Urinary bladder (tissue), 4 donors: ENCODE data around the gene INPP5D. TPM values are rescaled to one million over a fixed set of nuclear protein-coding genes. Genes with fewer than 3 reads are reported as not detected.
"Not testable (repeated sequence)": the region's sequence is repeated elsewhere in the genome, so short reads cannot be mapped to it uniquely, and the experiment has no call there.

Experiments
- DNase-seq: peaks from one replicate; pipeline ENCODE4 v3.0.0-alpha.2; 2015; ENCODE audit errors: extremely low spot score
- H3K27ac ChIP-seq: one replicate; pipeline ENCODE4 v1.5.1; 2013; ENCODE audit warnings: low read depth, mild to moderate bottlenecking, moderate library complexity
- H3K36me3 ChIP-seq: one replicate; pipeline ENCODE4 v1.6.1; 2013; ENCODE audit warnings: mild to moderate bottlenecking, moderate library complexity; ENCODE audit not compliant: insufficient read depth
- H3K4me1 ChIP-seq: one replicate; pipeline ENCODE4 v1.6.1; 2013; ENCODE audit warnings: mild to moderate bottlenecking, moderate library complexity; ENCODE audit not compliant: insufficient read depth
- H3K4me3 ChIP-seq: one replicate; pipeline ENCODE4 v1.5.1; 2013; ENCODE audit warnings: low read depth, low read length
- WGBS: extraction: QIAGEN DNeasy Blood & Tissue Kit; methylation state at CpG from one replicate; pipeline ENCODE4 v1.1.7; 2013; 5-methylcytosine and 5-hydroxymethylcytosine counted together
- polyA plus RNA-seq: library from polyadenylated mRNA; stranded (reverse); fragments of 200-250 nt; gene quantifications from one replicate; pipeline ENCODE4 v1.2.3, GENCODE V29; 2013
- total RNA-seq: library from RNA; depleted of rRNA; stranded (reverse); fragments of >200 nt; gene quantifications from one replicate; pipeline ENCODE4 v1.2.3, GENCODE V29; 2014
- donor health status: healthy with polysubstance abuse.
- donor health status: healthy.

The INPP5D gene
- total and polyA plus RNA-seq, 2 donors, result 8.4 to 13.5 TPM

DNA sequence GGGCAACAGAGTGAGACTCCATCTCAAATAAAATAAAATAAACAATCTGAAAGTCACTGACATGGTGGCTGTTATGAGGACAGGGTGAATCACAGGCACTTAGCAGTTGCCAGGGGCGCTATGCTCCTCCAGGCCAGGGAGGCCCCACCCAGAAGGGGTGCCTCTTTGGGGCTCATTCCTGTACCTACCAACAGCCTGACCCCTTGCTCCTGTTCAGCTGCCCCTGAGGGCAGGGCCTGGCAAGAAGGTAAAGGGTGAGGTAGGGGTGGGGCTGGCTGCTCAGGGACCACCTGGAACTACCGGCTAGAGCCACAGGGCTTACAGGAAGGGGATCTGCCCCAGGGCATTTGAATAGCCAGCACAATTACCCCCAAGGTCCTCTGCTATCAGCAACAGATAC, 60.3 kb downstream of the INPP5D start:
- 82% methylated on average over 2 of the region's 2 CpGs for WGBS
- Histone ChIP-seq H3K36me3 (no peaks in the 10 kb centered on the region), H3K27ac (no peak overlapping the region), H3K4me1 (no peaks in the 10 kb centered on the region), H3K4me3 (no peak overlapping the region)
- DNase-seq, result no peak

DNA sequence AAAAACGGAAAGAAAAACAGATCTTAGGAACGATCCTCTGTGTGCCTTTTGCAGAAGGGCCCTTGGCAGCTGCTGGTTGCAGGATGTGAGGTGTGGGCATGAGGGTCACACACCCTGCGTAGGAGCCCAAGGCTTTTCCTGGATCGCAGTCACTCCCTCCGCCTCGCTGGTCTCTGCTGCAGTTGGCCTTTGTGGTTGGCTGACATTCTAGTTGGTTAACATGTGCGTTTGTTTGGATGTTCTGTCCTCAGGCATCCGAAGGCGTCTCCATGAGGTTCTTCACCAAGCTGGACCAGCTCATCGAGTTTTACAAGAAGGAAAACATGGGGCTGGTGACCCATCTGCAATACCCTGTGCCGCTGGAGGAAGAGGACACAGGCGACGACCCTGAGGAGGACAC, 61.7 kb downstream of the INPP5D start:
- Histone ChIP-seq H3K4me3 (no peak overlapping the region), H3K36me3 (no peaks in the 10 kb centered on the region), H3K27ac (no peak overlapping the region), H3K4me1 (no peaks in the 10 kb centered on the region)
- no peak for DNase-seq
- WGBS, result 82% methylated on average over 13 of the region's 13 CpGs

DNA sequence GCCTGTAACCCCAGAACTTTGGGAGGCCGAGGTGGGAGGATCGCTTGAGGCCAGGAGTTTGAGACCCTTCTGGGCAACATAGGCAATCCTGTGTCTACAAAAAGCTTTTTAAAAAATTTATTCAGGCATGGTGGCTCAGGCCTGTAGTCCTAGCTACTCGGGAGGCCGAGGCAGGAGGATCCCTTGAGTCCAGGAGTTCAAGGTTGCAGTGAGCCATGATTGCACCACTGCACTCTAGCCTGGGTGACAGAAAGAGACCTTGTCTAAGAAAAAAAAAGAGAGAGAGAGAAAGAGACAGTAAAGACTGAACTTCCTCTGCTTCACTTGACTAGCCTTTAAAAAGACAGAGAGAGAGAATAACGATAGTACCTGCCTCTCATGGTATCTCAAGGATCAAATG, 62.4 kb downstream of the INPP5D start:
- no peaks in the 10 kb centered on the region for H3K36me3 ChIP-seq
- H3K4me1 ChIP-seq, result no peaks in the 10 kb centered on the region
- no peak for DNase-seq
- no peak overlapping the region for H3K27ac ChIP-seq
- no peak overlapping the region for H3K4me3 ChIP-seq
- WGBS, result 91% methylated on average over 5 of the region's 5 CpGs

DNA sequence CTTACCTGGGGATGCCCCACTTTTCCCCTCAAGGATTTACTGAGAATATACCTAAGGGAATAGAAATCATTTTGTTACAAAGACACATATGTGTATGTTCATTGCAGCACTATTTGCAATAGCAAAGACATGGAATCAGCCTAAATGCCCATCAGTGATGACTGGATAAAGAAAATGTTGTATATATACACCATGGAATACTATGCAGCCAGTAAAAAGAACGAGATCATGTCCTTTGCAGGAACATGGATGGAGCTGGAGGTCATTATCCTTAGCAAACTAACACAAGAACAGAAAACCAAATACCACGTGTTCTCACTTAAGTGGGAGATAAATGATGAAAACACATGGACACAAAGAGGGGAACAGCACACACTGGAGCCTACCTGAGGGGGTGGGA, 63.4 kb downstream of the INPP5D start:
- 85% methylated on average over 2 of the region's 2 CpGs for WGBS

DNA sequence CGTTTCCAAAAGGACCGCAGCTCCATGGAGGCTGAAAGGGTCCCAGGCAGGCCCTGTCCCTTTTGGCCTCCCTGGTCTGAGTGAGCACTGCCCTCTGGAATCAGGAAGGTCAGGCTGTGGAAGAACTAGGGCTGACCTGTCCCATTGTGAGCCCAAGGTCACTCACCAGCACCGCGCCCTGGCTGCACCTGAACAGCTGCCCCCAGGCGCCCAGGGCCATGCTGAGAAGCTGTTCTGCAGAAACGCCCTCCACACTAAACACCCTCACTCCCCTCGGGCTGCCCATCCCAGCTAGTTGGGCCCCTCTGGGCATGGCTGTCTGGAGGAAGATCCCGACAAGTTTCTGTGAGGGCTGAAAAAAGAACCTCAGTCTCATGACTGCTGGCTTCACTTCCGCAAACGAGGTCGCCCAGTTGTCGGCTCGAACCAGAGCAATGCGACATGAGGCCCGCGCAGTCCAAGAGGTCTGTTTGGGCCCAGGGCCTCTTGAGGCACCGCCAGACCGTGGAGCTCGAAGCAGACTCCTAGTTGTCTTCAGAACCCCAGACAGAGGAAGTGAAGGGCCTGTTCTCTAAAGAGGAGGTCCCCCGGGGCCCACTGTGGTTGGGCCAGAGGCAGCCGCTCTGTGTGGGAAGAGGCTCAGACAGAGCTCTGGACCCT, 64.4 kb downstream of the INPP5D start:
- Histone ChIP-seq H3K36me3 (no peaks in the 10 kb centered on the region), H3K4me3 (no peak overlapping the region), H3K27ac (no peak overlapping the region), H3K4me1 (no peaks in the 10 kb centered on the region)
- WGBS, result 84% methylated on average over 21 of the region's 21 CpGs
- no peak for DNase-seq

More for the DNA sequence above, 63.4 kb downstream of the INPP5D start:
- not testable (repeated sequence) for H3K4me1 ChIP-seq, H3K27ac ChIP-seq, H3K36me3 ChIP-seq, H3K4me3 ChIP-seq, DNase-seq

DNA sequence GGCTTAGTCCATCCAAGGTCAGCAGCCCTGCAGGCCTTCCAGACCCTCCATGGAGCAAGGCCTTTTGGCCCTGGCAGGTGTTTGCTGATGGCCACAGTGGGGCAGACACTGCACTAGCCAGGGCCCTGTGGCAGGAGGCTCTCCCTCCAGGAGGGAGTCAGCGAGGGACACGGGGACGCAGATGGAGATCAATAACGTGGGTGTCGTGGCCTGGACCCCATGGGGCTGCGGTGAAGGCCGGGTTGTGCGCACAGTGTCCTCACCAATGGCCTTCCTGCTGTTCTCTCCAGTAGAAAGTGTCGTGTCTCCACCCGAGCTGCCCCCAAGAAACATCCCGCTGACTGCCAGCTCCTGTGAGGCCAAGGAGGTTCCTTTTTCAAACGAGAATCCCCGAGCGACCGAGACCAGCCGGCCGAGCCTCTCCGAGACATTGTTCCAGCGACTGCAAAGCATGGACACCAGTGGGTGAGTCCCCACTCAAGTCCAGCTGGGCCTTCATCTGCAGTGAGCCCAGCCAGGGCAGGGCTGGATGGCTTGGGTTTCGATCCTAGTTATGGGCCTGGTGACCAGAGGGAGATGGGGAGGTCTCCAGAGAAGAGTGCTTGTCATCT, 65.4 kb downstream of the INPP5D start:
- DNase-seq, result no peak
- WGBS, result 95% methylated on average over 20 of the region's 20 CpGs
- H3K4me3 ChIP-seq, result no peak overlapping the region
- no peaks in the 10 kb centered on the region for H3K4me1 ChIP-seq
- no peak overlapping the region for H3K27ac ChIP-seq
- no peaks in the 10 kb centered on the region for H3K36me3 ChIP-seq

DNA sequence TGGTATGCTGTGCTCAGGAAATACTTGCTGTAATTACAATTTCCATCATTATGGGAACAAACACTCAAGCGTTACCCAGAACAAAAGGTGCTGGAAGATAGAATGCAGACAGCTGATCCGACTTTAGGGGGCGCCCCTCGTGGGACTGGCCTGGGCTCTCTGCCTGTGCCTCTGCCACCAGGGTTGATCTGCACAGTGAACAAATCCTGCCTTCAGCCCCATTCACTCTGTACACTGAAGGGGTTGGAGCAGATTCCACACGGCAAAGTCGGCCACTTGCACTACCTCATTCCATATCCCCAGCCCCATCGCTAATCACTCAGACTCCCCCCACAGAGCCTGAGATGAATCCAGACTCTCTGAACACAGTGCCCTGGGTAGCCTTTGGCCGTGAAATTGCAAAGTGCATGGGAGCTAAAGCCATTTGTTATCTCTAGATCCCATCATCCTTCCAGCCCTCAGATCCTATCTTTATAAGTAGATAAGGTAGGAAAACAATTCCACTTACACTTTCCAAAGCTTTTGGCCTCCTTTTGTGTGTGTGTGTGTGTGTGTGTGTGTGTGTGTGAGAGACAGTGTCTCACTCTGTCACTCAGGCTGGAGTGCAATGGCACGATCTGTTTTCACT, 69.3 kb downstream of the INPP5D start:
- Histone ChIP-seq H3K36me3 (no peaks in the 10 kb centered on the region), H3K4me1 (no peaks in the 10 kb centered on the region), H3K27ac (no peak overlapping the region), H3K4me3 (no peak overlapping the region)
- DNase-seq, result no peak
- 33% methylated on average over 9 of the region's 9 CpGs for WGBS

DNA sequence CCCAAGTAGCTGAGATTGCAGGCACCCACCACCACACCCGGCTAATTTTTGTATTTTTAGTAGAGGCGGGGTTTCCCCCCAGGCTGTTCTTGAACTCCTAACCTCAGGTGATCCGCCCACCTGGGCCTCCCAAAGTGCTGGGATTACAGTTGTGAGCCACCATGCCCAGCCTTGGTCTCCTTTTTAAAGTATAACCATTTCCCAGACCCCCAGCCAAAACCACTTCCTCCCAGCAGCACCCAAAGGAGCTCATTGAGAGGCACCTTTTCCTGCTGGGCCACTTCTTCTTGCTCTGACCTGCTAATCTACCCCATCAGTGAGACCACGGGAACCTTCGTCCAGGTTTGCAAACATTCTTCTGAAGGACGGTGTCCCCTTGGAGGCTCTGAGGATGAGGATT, 69.9 kb downstream of the INPP5D start:
- 79% methylated on average over 6 of the region's 6 CpGs for WGBS
- Histone ChIP-seq H3K4me1 (no peaks in the 10 kb centered on the region), H3K27ac (no peak overlapping the region), H3K36me3 (no peaks in the 10 kb centered on the region), H3K4me3 (no peak overlapping the region)
- no peak for DNase-seq

DNA sequence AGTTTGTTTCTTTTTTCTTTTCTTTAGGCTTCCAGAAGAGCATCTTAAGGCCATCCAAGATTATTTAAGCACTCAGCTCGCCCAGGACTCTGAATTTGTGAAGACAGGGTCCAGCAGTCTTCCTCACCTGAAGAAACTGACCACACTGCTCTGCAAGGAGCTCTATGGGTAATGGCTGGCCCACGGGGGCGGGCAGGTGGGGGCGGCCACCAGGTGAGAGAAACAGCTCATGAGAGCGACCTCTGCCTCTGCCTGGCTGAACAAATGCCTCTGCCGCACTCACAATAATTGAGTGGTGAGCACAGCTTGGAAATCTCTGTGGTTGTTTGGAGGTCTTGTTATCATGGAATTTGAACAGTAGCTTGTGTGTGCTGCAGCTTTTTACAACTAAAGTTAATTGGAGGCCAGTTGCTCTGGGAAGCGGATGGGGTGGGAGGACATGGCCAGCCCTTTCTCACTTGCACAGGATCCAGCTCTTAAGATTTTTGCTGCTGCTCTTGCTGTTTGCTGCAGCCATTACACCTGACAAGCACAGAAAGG, 70.4 kb downstream of the INPP5D start:
- WGBS, result 62% methylated on average over 7 of the region's 7 CpGs
- Histone ChIP-seq H3K4me3 (no peak overlapping the region), H3K27ac (no peak overlapping the region), H3K36me3 (no peaks in the 10 kb centered on the region), H3K4me1 (no peaks in the 10 kb centered on the region)
- no peak for DNase-seq

DNA sequence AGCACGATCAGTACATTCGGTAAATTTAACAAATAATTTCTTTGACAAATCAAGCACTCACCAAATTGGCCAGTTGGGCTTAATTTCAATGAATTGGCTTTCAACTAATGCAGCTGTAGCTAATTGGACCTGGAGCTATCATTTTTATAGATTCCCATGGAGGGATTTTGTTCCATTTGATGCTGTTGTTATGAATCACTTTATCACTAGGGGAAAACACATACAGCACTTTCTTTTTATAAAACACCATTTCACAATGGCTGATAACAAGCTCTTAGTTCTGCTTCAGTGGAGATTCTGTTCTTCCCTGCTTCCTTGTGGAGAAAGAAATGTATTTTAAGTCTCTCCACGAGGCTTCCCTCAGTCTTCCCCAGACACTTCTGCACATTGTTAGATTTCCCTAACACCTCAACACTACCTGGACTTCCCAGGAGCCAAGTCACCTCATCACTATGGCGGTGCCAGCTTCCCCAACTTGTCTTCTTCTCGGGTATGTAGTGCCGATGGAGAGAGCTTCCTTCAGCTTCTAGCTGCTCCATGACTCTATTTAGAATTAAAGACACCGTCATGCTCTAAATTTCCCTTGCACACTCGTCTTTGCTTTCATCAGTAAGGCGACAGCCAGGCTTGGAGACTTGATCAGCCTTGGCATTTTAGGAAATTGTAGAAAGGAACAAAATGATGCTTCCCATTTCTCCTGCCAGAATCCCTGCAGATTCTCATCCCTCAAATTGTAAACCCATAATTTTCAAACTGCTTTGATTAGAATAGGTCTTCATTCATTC, 72.0 kb downstream of the INPP5D start:
- no peaks in the 10 kb centered on the region for H3K36me3 ChIP-seq
- 79% methylated on average over 9 of the region's 9 CpGs for WGBS
- DNase-seq, result no peak
- H3K27ac ChIP-seq, result no peak overlapping the region
- no peak overlapping the region for H3K4me3 ChIP-seq
- H3K4me1 ChIP-seq, result no peaks in the 10 kb centered on the region

DNA sequence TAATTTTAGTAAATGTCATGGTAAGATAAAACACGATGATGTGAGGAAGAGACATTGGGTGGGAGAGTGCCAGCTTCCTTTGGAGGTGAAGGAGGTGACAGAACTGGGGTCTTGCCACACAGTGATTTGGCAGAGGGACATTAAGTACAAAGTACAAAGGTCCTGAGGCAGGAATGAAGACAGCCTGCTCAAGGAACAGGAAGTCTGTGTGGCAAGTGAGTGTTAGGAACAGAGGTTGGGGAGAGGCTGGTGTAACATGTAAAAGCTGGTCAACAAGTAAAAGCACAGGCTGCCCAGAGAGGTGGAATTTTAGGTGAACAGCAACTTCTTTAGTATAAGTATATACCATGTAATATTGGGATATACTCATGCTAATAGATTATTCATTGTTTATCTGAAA, 73.1 kb downstream of the INPP5D start:
- Histone ChIP-seq H3K27ac (no peak overlapping the region), H3K36me3 (no peaks in the 10 kb centered on the region), H3K4me1 (no peaks in the 10 kb centered on the region), H3K4me3 (no peak overlapping the region)
- DNase-seq, result no peak
- 0% methylated on average over 1 of the region's 1 CpG for WGBS

DNA sequence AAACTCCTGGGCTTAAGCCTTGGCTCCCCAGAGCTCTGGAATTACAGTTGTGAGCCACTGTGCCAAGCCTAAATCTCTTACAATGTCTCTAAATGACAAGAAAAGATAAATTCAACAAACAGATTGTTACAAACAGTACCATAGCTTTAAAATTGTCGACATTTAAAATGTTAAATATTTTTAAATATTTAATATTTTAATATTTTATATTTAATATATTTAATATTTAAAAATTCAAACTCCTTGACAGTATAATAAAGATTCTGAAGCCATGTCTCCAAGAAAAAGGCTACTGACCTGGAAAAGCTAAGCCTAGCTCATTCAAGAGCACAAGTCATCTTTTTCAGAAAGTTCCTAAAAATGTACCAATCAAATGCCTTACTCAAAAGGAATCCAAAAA, 75.3 kb downstream of the INPP5D start:
- DNase-seq, result no peak
- Histone ChIP-seq H3K4me3 (no peak overlapping the region), H3K27ac (no peak overlapping the region), H3K36me3 (no peaks in the 10 kb centered on the region), H3K4me1 (no peaks in the 10 kb centered on the region)
- WGBS, result 89% methylated on average over 1 of the region's 1 CpG

DNA sequence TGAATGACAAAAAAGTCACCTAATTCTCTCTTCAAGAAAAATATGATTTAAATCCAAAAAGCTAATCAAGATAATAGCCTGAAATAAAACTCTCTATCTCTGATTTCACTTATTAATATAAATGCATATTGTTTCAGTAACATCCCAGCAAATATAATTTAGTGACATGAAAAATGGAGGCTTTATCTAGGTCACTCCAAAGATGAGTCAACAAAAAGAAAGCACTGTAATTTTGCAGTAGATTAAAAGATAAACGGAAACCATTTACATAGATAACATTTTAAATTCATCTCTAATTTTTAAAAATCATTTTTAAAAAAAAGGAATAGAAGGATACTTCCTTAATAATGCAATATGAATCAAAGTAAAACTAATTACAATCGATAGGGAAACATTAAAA, 76.9 kb downstream of the INPP5D start:
- Histone ChIP-seq H3K4me1 (no peaks in the 10 kb centered on the region), H3K4me3 (no peak overlapping the region), H3K27ac (no peak overlapping the region), H3K36me3 (no peaks in the 10 kb centered on the region)
- DNase-seq, result no peak
- 92% methylated on average over 2 of the region's 2 CpGs for WGBS
